Fibroblast of lung (primary cell): ENCODE results near the gene SH2D6. TPM values are rescaled to one million over a fixed set of nuclear protein-coding genes. Genes with fewer than 3 reads are reported as not detected.

Experiments
- DNase-seq, 2 donors: peaks; one replicate each; pipeline versions ENCODE4 v3.0.0 to v3.0.0-alpha.2; 2010; ENCODE audit warnings: low read depth in 2 of 2
- H2AFZ ChIP-seq: 2 replicates; pipeline ENCODE4 v1.5.1; 2012; ENCODE audit warnings: low read length, control low read depth, inconsistent platforms
- H3K27ac ChIP-seq: 2 replicates; pipeline ENCODE4 v1.5.1; 2011; ENCODE audit warnings: low read length, control low read depth; ENCODE audit not compliant: insufficient read depth
- H3K27me3 ChIP-seq: 2 replicates; pipeline ENCODE4 v1.5.1; 2011; ENCODE audit warnings: mild to moderate bottlenecking, low read length; ENCODE audit not compliant: control insufficient read depth, insufficient read depth
- H3K36me3 ChIP-seq: 2 replicates; pipeline ENCODE4 v1.5.1; 2011; ENCODE audit warnings: low read length; ENCODE audit not compliant: control insufficient read depth, insufficient read depth
- H3K4me1 ChIP-seq: 2 replicates; pipeline ENCODE4 v1.5.1; 2011; ENCODE audit warnings: low read length; ENCODE audit not compliant: control insufficient read depth, insufficient read depth; ENCODE audit errors: extremely low read depth
- H3K4me2 ChIP-seq: 2 replicates; pipeline ENCODE4 v1.5.1; 2011; ENCODE audit warnings: low read length, control low read depth; ENCODE audit not compliant: insufficient read depth; ENCODE audit errors: extremely low read depth
- H3K4me3 ChIP-seq, 4 experiments: fragments of 200-600 bp in 1 of 4; sonication (generic) in 1 of 4; replicated peaks in 1 of 4; 2 replicates each; pipeline ENCODE4 v1.5.1; 2011 to 2016; ENCODE audit warnings: low read length in 4 of 4, low read depth in 3 of 4, mild to moderate bottlenecking in 3 of 4, control low read depth in 2 of 4, inconsistent platforms in 1 of 4, mixed read lengths in 1 of 4; ENCODE audit not compliant: insufficient read depth in 1 of 4; ENCODE audit errors: control extremely low read depth in 1 of 4
- H3K79me2 ChIP-seq: 2 replicates; pipeline ENCODE4 v1.5.1; 2012; ENCODE audit warnings: mild to moderate bottlenecking, low read length, inconsistent platforms; ENCODE audit not compliant: control insufficient read depth, insufficient read depth
- H3K9ac ChIP-seq: 2 replicates; pipeline ENCODE4 v1.5.1; 2011; ENCODE audit warnings: mild to moderate bottlenecking, low read length, control low read depth; ENCODE audit not compliant: insufficient read depth
- H3K9me3 ChIP-seq: 2 replicates; pipeline ENCODE4 v1.5.1; 2012; ENCODE audit warnings: low read depth, low read length; ENCODE audit not compliant: control insufficient read depth, insufficient read depth
- H4K20me1 ChIP-seq: 2 replicates; pipeline ENCODE4 v1.5.1; 2011; ENCODE audit warnings: low read length; ENCODE audit not compliant: control insufficient read depth, insufficient read depth; ENCODE audit errors: extremely low read depth
- CTCF ChIP-seq, 2 donors: IDR thresholded peaks in 1 of 2; conservative IDR thresholded peaks in 1 of 2; 1 replicate in 1 of 2; 2 replicates in 1 of 2; pipeline ENCODE4 v1.5.1; 2011 to 2012; ENCODE audit warnings: low read length in 2 of 2, control low read depth in 1 of 2, inconsistent platforms in 1 of 2, low read depth in 1 of 2, mild to moderate bottlenecking in 1 of 2
- EZH2 ChIP-seq: IDR thresholded peaks from 2 replicates; pipeline ENCODE4 v1.5.1; 2012; ENCODE audit warnings: low read length, control low read depth, mild to moderate bottlenecking; ENCODE audit errors: missing control alignments
- polyA plus RNA-seq, 2 donors: library from polyadenylated mRNA; depleted of rRNA in 1 of 2; stranded (reverse) in 1 of 2; unstranded in 1 of 2; fragments of >200 nt; gene quantifications; 2 replicates each; pipeline ENCODE4 v1.2.1, GENCODE V29; 2011 to 2012; ENCODE audit warnings: missing spikeins in 1 of 2
- total RNA-seq: library from RNA; depleted of rRNA; stranded (reverse); fragments of >200 nt; gene quantifications from 2 replicates; pipeline ENCODE4 v1.2.1, GENCODE V29; 2014

SH2D6 gene
- total and polyA plus RNA-seq, 2 donors (not counting 1 experiment from before 2014, with no cell fraction given), result 0.16 to 2.1 TPM

DNA sequence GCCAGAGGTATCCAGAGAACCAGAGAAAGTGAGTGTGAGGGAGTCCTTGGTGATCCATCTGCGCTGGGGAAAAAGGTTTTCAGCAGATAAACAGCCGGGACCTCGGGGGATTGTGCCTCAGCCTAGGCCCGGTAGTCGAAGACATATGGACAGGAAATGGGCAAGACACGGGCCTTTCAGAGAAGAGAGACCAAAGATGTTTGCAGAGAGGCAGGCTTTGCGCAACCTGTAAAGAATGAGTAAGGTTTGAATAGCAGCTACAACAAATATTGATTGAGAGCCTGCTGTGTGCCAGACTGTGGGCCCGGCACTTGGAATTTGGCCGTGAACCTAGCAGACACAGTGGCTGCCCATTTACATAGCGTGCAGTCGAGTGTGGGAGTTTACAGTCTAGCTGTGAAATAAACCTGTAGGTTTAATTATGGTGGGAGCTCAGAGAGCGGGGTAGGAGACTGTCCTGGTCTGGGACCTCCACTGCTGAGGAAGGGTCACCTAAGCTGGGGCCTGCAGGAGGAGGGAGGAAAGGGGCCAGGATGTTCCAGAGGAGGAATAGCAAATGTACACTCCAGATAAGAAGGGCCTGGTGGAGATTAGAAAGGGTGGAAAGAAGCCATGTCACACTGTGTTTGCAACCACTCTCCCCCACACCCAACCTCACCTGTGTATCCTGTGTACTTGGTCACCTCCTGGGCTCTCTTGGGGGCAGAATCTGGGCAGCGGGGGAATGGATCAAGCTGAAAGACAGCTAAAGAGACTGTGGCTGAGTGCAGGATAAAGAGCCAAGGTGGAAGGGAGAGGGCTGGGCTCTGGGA, 3.0 kb downstream of the SH2D6 start:
- TF ChIP-seq EZH2 (no peak), CTCF (conservative IDR thresholded peaks at IDR 0.05 in 1 of 2, IDR thresholded peaks at IDR 0.05 in 1 of 2; ENCODE audit: low read depth in 1 of 2, low read length in 2 of 2) (no peak)
- Histone ChIP-seq H3K4me3 (no peak overlapping the region), H3K36me3 (no peaks in the 10 kb centered on the region), H3K9me3 (no peaks in the 10 kb centered on the region), H3K27ac (peak overlapping the region; percentile 72), H3K27me3 (no peaks in the 10 kb centered on the region), H4K20me1 (no peaks in the 10 kb centered on the region), H3K9ac (no peak overlapping the region), H2AFZ (peak overlapping the region; percentile 77), H3K4me1 (peaks cover 9% of the 10 kb centered on the region), H3K79me2 (no peaks in the 10 kb centered on the region), H3K4me2 (peak overlapping the region; percentile 69)
- peak; percentile 54 to 73 for DNase-seq

DNA sequence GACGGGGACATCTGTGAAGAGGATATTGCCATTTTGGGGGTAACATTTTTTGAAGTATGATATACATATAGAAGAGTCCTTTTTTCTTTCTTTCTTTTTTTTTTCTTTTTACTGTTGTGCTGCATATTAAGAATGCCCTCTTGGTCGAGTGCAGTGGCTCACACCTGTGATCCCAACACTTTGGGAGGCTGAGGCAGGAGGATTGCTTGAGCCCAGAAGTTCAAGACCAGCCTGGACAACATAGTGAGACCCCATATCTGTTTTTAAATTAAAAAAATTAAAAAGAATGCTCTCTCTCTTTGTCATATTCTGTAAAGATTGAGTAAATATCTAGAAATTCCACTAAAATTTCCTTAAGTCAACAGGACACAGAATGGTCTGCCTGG, 3.6 kb downstream of the SH2D6 start:
- Histone ChIP-seq H3K4me3 (no peak overlapping the region), H3K27me3 (no peaks in the 10 kb centered on the region), H2AFZ (no peak overlapping the region), H3K36me3 (no peaks in the 10 kb centered on the region), H3K9ac (no peak overlapping the region), H3K4me2 (no peak overlapping the region), H4K20me1 (no peaks in the 10 kb centered on the region), H3K79me2 (no peaks in the 10 kb centered on the region), H3K27ac (no peak overlapping the region), H3K4me1 (peaks cover 9% of the 10 kb centered on the region), H3K9me3 (no peaks in the 10 kb centered on the region)
- no peak for DNase-seq
- TF ChIP-seq EZH2 (no peak), CTCF (conservative IDR thresholded peaks at IDR 0.05 in 1 of 2, IDR thresholded peaks at IDR 0.05 in 1 of 2; ENCODE audit: low read depth in 1 of 2, low read length in 2 of 2) (no peak)

DNA sequence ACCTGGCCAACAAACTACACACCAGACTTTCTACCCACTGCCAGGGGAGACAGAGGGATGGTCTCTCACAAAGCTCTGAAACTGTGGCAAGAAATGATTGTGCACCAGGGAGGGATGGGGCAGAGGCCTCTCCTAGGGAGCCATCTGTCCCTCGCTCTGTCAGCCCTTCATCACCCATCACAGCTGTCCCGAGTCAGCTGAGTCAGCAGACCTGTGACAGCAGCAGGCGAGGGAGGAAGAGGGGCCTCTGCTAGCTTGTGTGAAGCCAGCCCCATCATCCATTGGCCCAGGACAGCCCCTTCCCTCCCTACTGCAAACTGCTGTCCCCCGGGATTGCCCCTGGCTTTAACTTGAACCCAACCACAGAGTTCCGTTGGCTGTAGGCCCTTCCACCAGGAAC, 5.0 kb downstream of the SH2D6 start:
- no peak overlapping the region for H3K9ac ChIP-seq
- no peak overlapping the region for H3K27ac ChIP-seq
- H3K27me3 ChIP-seq, result no peaks in the 10 kb centered on the region
- H3K9me3 ChIP-seq, result no peaks in the 10 kb centered on the region
- peaks cover 9% of the 10 kb centered on the region for H3K4me1 ChIP-seq
- no peaks in the 10 kb centered on the region for H4K20me1 ChIP-seq
- H3K36me3 ChIP-seq, result no peaks in the 10 kb centered on the region
- no peak overlapping the region for H3K4me3 ChIP-seq
- no peak overlapping the region for H2AFZ ChIP-seq
- no peak for DNase-seq
- TF ChIP-seq EZH2 (no peak), CTCF (conservative IDR thresholded peaks at IDR 0.05 in 1 of 2, IDR thresholded peaks at IDR 0.05 in 1 of 2; ENCODE audit: low read depth in 1 of 2, low read length in 2 of 2) (no peak)
- H3K79me2 ChIP-seq, result no peaks in the 10 kb centered on the region
- no peak overlapping the region for H3K4me2 ChIP-seq
